LNCaP clone FGC (cell line): ENCODE data around the gene CSNK1E.
"Not testable (repeated sequence)": the region's sequence is repeated elsewhere in the genome, so short reads cannot be mapped to it uniquely, and the experiment has no call there.

Experiments used
- DNase-seq: peaks from one replicate; pipeline ENCODE4 v3.0.0-alpha.2; 2011; ENCODE audit warnings: low read depth
- H3K4me3 ChIP-seq: 2 replicates; pipeline ENCODE4 v1.5.1; 2011; ENCODE audit warnings: mild to moderate bottlenecking, low read depth, low read length, control low read depth
- TF ChIP-seq, protein P1 (sequence below): IDR thresholded peaks from 2 replicates; pipeline ENCODE4 v1.5.1; 2012; ENCODE audit warnings: mild to moderate bottlenecking; ENCODE audit not compliant: control insufficient read depth, insufficient read depth; ENCODE audit errors: extremely low read depth

CSNK1E gene

DNA sequence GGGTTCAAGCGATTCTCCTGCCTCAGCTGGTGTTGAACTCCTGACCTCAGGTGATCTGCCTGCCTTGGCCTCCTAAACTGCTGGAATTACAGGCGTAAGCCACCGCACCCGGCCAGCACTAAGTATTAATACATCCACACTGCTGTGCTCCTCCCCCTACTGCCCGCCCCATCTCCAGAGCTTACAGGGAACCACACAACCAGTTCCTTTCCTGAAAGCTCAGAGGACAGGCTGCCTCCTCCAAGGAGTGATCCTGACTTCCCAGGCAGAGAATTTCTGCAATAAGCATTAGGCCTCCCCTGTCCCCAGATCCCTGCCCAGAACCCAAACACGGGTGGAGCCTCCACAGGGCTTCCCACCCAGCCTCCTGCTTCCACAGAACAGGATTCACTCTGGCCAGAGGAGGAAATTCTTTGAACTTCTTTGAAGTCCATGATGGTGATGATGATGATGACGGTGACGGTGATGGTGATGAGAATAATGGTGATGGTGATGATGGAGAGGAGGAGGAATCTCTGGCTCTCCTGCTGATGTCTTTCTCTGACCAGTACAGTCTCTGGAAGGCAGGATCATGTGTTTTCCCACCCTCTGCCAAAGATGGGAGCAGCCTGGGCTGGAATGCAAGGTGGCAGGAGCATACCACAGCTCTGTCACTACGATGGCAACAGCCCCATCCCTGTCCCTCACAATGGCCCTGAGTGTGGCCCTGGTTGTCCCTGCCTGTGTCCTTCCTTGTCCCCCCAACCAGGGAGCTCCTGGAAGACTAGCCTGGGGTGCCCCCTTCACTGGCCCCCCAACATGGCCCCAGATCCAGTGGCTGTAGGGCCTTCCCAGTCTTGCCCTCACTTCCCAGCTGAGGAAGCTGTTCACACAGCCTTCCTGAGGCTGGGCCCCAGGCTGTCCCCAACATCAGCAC is 33.5 kb upstream of the CSNK1E start:
- no peak overlapping the region for H3K4me3 ChIP-seq
- TF ChIP-seq, protein P1, sequence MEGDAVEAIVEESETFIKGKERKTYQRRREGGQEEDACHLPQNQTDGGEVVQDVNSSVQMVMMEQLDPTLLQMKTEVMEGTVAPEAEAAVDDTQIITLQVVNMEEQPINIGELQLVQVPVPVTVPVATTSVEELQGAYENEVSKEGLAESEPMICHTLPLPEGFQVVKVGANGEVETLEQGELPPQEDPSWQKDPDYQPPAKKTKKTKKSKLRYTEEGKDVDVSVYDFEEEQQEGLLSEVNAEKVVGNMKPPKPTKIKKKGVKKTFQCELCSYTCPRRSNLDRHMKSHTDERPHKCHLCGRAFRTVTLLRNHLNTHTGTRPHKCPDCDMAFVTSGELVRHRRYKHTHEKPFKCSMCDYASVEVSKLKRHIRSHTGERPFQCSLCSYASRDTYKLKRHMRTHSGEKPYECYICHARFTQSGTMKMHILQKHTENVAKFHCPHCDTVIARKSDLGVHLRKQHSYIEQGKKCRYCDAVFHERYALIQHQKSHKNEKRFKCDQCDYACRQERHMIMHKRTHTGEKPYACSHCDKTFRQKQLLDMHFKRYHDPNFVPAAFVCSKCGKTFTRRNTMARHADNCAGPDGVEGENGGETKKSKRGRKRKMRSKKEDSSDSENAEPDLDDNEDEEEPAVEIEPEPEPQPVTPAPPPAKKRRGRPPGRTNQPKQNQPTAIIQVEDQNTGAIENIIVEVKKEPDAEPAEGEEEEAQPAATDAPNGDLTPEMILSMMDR: no peak
- no peak for DNase-seq

DNA sequence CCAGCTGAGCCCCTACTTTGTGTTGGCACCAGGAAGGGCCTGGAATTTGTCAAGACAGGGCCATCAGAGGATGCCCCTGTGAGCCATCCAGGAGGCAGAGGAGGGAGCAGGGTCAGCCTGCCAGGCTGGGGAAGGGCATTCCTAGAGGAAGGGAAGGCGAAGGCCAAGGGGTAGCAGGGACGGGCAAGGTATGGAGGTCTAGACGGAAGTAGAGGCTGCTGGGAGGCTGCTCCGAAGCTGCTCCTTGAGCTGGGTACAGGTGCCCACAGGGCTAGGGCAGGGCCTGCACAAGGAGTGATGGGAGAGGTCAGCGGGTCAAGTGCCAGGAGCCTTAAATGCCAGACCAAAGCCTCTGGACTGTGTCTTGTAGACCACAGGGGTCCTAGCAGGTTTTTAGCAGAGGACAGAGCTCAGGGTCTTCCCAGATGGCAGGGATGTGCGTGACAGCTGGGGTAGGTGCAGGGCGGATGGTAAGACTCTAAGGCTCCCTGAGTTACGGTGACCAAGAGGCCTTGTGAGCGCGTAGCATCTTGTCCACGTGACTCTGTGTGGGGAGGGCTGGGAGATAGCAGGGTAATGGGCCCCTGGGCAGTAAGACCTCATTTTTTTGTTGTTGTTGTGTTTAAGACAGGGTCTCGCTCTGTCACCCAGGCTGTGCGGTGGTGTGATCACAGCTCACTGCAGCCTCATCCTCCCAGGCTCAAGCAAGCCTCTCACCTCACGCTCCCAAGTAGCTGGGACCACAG is 31.7 kb upstream of the CSNK1E start:
- TF ChIP-seq, protein P1: no peak
- no peak overlapping the region for H3K4me3 ChIP-seq
- DNase-seq: no peak

DNA sequence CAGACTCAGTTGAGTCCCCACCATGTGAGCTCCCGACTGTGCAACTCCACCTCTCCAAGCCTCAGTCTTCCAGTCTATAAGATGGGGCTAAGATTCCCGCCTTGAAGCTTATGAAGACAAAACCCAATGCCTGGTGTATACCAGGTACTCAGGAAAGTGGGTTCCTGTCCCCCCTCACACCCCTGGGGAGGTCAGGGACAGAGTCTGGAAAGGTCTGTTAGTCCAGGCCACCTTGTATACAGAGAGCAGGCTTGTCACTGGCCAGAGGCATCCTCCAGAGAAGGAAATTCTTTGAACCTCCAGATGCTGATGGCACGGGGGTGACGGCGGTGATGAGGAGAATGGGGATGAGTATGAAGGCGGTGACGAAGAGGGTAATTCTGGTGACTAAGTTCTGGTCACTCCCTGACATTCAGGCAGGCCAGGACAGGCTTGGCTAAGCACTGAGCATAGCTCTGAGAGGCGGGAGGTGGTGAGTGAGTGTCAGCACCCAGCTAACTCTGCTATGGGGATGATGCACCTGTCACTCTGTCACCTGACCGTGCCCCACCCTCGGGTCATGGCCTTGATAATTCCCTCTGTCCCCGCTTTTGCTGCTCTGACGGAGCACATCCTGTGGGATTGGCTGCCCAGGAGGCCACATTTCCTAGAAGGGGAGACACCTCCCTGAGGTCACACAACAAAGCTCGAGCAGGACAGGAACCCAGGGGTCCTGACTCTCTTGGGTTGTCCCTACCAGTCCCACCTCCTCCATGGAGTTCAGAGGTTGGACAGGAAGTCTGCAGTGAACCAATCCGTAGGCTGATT is 30.9 kb upstream of the CSNK1E start:
- TF ChIP-seq, protein P1: no peak
- H3K4me3 ChIP-seq: no peak overlapping the region
- no peak for DNase-seq

DNA sequence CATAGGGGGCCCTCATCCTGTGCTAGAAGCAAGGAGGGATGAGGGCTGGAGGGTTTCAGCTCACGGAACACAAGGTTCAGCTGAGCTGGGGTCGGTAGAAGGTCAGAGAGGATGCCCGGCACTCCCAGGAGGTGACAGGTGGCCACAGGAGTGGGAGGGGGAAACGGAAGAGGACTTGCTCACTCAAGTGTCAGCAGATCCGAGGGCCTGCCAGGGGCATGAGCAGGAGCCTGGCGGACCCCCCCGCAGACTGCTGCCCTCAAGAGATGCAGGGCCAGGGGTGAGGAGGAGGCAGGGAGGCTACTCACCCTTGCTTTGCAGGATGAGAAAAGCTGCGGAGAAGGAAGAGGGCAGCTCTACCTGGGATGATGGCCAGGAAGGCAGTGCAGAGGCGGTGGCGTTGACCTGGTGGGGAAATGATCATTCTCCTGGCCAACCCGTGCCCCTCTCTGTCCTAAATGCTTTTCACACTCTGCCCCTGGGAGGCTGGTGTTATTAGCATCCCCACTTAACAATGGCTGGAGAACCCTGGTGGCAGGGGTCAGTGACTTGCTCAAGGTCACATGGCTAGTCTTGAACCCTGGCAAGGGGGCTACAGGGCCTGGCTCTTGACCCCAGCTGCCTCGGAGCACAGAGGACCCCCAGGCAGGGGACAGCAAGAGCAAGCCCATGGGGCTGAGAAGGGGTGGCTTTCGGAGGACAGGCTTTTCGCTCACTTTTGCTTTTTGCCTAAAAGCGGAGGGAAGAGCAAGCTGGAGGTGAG is 30.1 kb upstream of the CSNK1E start:
- TF ChIP-seq, protein P1: no peak
- H3K4me3 ChIP-seq: no peak overlapping the region
- DNase-seq: no peak

DNA sequence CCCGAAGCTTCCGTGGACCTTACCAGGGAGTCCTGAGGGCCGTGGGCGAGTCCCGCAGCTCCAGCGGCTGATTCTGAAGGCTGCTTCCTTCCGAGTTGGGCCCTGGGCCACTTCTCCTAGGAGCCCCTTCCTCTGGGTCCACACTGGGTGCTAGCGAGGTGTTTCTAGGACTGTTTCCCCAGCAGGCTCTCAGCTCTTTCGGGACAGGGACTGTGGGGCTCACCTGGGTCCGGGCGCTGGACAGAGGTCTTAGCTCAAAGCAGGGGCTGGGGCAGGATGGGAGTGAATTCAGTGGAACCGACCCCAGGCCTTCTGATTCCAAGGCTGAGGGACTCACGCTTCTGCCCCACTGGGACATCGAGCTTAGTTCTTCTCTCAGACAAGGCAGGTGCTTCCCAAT is 29.3 kb upstream of the CSNK1E start:
- TF ChIP-seq, protein P1: no peak
- DNase-seq: no peak
- H3K4me3 ChIP-seq: no peak overlapping the region

DNA sequence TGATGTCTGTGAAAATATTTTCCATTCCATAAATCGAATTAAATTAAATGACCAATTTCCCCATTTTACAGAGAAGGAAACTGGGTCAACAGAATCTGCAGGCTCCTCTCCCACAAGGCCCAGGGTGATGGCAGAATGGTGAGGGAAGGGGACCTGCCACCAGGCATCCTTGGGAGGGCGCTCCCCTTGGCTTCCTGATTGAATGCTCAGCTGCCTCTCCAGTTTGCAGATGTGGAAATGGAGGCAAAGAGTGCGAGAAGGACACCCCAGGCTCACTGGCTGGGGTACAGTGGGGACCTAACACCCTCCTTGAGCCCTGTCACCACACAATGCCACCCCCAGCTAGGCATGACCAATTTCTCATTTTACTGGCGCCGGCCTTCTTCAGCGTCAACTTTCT is 28.5 kb upstream of the CSNK1E start:
- DNase-seq: no peak
- TF ChIP-seq, protein P1: no peak
- no peak overlapping the region for H3K4me3 ChIP-seq

DNA sequence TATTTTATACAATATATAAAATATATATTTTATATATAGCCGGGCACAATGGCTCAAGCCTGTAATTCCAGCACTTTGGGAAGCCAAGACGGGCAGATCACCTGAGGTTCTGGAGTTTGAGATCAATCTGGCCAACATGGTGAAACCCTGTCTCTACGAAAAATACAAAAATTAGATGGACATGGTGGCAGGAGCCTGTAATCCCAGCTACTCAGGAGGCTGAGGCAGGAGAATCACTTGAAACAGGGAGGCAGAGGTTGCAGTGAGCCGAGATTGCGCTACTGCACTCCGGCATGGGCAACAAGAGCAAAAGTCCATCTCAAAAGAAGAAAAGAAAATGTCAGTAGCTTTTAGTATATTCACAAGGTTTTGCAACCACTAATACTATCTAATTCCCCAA is 22.7 kb upstream of the CSNK1E start:
- H3K4me3 ChIP-seq, DNase-seq: not testable (repeated sequence)
